K562 (cell line): ENCODE measurements around the gene PLPPR2. TPM values are rescaled to one million over a fixed set of nuclear protein-coding genes. Genes with fewer than 3 reads are reported as not detected.

ENCODE experiments used
- GABPB1 ChIP-seq: sonication (generic); formaldehyde crosslinking; IDR thresholded peaks from 2 replicates; pipeline ENCODE4 v1.8.0; 2022; ENCODE audit warnings: mild to moderate bottlenecking, missing genetic modification reagents
- KLF13 ChIP-seq: fragments of 450-650 bp; IDR thresholded peaks from 2 replicates; pipeline ENCODE4 v1.6.1; 2016; ENCODE audit warnings: missing genetic modification characterization, low read depth, mild to moderate bottlenecking, missing compliant biosample characterization, moderate library complexity, borderline replicate concordance
- NFYB ChIP-seq: IDR thresholded peaks from 2 replicates; pipeline ENCODE4 v1.6.1; 2011; ENCODE audit warnings: mild to moderate bottlenecking, moderate library complexity; ENCODE audit not compliant: insufficient read length; ENCODE audit errors: extremely low read depth
- PRMT5 ChIP-seq: sonication (generic); formaldehyde crosslinking; IDR thresholded peaks from 2 replicates; pipeline ENCODE4 v1.5.0; 2020; ENCODE audit warnings: missing genetic modification reagents
- PRPF4 ChIP-seq: fragments of 200-400 bp; formaldehyde crosslinking; IDR thresholded peaks from one replicate; pipeline ENCODE4 v1.6.1; 2017; ENCODE audit warnings: low read length, low read depth, mild to moderate bottlenecking; ENCODE audit not compliant: insufficient read depth, poor library complexity, severe bottlenecking
- SNIP1 ChIP-seq: fragments of 450-650 bp; IDR thresholded peaks from 2 replicates; pipeline ENCODE4 v1.7.1; 2017; ENCODE audit warnings: low read depth, mild to moderate bottlenecking
- TCF7L2 ChIP-seq: fragments of 150-350 bp; IDR thresholded peaks from 2 replicates; pipeline ENCODE4 v1.6.1; 2016; ENCODE audit warnings: low read depth, mild to moderate bottlenecking, low read length, moderate library complexity
- ZNF165 ChIP-seq: fragments of 250-450 bp; sonication (Bioruptor Pico); IDR thresholded peaks from 2 replicates; pipeline ENCODE4 v1.4.0; 2020; ENCODE audit warnings: borderline replicate concordance
- ZNF76 ChIP-seq: fragments of 250-450 bp; sonication (Bioruptor Pico); IDR thresholded peaks from 2 replicates; pipeline ENCODE4 v1.4.0; 2020; ENCODE audit warnings: mild to moderate bottlenecking, moderate library complexity, borderline replicate concordance
- polyA plus RNA-seq, 8 experiments: library from polyadenylated mRNA; depleted of rRNA in 4 of 8; stranded (reverse) in 5 of 8; unstranded in 3 of 8; fragments of >200 nt; fragmentation: Nextera tagmentation in 2 of 8; fragmentation: Illumina TruSeq in 1 of 8; extraction: Ambion mirVana in 2 of 8; extraction: Trizol in 1 of 8; gene quantifications; 2 replicates each; pipeline versions ENCODE4 v1.2.1 to v1.2.3, GENCODE V29; 2011 to 2014; ENCODE audit warnings: inconsistent platforms in 1 of 8, missing spikeins in 1 of 8
- total RNA-seq, 7 experiments: library from RNA; depleted of rRNA in 6 of 7; stranded (reverse); fragments of >200 nt in 6 of 7; fragmentation: Illumina TruSeq in 2 of 7; extraction: Trizol in 2 of 7; gene quantifications; 2 replicates each; pipeline versions ENCODE4 v1.2.1 to v1.2.3, GENCODE V29; 2011 to 2021; ENCODE audit warnings: low replicate concordance in 1 of 7
- TF ChIP-seq, protein P1 (sequence below): fragments of 250-450 bp; sonication (Bioruptor Pico); IDR thresholded peaks from 2 replicates; pipeline ENCODE4 v1.5.0; 2021
- TF ChIP-seq, protein P2 (sequence below): sonication (generic); formaldehyde crosslinking; IDR thresholded peaks from 2 replicates; pipeline ENCODE4 v1.8.0; 2022; ENCODE audit warnings: missing genetic modification reagents, mild to moderate bottlenecking, borderline replicate concordance
- TF ChIP-seq, protein P3 (sequence below): fragments of 250-450 bp; sonication (Bioruptor Pico); IDR thresholded peaks from 2 replicates; pipeline ENCODE4 v1.8.0; 2021; ENCODE audit warnings: mild to moderate bottlenecking, moderate library complexity
- TF ChIP-seq, protein P4 (sequence below): fragments of 250-450 bp; sonication (Bioruptor Pico); IDR thresholded peaks from 2 replicates; pipeline ENCODE4 v1.5.0; 2021; ENCODE audit warnings: mild to moderate bottlenecking, moderate library complexity
- TF ChIP-seq, protein P5 (sequence below): IDR thresholded peaks from 2 replicates; pipeline ENCODE4 v1.6.1; 2014; ENCODE audit warnings: antibody characterized with exemption
- TF ChIP-seq, protein P6 (sequence below): fragments of 250-450 bp; sonication (Bioruptor Pico); IDR thresholded peaks from 2 replicates; pipeline ENCODE4 v1.5.0; 2020; ENCODE audit warnings: mild to moderate bottlenecking

PLPPR2 gene
- total and polyA plus RNA-seq, 9 of the 15 experiments (the other 6 are each of a cell fraction or from before 2014, with no cell fraction given) = 0.49 to 15.9 (median 3.4) TPM

DNA sequence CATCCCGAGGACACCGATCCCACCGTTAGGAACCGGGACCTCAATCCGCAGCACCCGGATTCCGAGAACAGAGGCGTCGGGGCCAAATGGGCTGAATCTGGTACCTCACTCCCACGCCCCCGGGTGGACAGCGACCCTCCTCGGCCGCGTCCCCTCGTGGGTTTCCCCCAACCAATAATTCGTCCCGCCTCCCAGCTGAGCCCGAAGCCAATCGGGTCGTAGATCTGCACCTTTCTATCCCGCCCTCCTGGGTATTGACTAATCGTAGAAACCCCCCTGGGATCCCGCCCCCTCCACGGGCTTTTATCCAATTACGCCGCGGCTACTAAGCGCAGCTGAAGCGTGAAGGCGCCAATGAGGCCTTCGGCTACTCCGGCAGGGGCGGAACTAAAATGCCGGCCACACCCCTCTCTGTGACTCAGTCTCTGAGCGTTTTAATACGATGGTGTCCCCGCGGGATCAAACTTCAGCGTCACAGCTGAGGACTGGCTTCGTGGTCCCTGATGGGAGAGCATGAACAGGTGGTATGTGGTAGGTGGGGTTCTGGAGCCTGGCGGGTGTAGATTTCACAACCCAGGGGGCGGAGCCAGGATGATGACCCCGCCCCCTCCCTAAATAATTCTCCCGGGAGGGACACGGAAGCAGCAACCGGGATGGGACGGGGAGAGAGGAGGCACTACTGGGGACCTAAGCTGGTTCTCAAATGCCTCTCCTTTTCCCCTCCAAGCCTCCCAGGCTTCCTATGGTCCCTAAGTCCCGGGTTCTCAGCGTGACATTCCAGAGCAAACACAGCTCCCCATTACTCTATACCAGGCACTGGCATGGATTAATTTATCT is 8.9 kb upstream of the PLPPR2 start, which contains the start of the genes CCDC159 and TMEM205 (continued):
- TF ChIP-seq TCF7L2 (no peak), KLF13 (tag) (peak; percentile 67; the same call in 1 of the 2 replicates), PRPF4 (no peak), ZNF76 (CRISPR knock-in tag) (no peak), NFYB (peak; percentile 54), ZNF165 (no peak), GABPB1 (CRISPR knock-in tag) (no peak), SNIP1 (no peak), PRMT5 (CRISPR knock-in tag) (no peak)
- TF ChIP-seq, protein P1, sequence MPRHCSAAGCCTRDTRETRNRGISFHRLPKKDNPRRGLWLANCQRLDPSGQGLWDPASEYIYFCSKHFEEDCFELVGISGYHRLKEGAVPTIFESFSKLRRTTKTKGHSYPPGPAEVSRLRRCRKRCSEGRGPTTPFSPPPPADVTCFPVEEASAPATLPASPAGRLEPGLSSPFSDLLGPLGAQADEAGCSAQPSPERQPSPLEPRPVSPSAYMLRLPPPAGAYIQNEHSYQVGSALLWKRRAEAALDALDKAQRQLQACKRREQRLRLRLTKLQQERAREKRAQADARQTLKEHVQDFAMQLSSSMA = no peak; the same call in 1 of the 2 replicates
- TF ChIP-seq, protein P2, sequence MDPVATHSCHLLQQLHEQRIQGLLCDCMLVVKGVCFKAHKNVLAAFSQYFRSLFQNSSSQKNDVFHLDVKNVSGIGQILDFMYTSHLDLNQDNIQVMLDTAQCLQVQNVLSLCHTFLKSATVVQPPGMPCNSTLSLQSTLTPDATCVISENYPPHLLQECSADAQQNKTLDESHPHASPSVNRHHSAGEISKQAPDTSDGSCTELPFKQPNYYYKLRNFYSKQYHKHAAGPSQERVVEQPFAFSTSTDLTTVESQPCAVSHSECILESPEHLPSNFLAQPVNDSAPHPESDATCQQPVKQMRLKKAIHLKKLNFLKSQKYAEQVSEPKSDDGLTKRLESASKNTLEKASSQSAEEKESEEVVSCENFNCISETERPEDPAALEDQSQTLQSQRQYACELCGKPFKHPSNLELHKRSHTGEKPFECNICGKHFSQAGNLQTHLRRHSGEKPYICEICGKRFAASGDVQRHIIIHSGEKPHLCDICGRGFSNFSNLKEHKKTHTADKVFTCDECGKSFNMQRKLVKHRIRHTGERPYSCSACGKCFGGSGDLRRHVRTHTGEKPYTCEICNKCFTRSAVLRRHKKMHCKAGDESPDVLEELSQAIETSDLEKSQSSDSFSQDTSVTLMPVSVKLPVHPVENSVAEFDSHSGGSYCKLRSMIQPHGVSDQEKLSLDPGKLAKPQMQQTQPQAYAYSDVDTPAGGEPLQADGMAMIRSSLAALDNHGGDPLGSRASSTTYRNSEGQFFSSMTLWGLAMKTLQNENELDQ = no peak
- TF ChIP-seq, protein P3, sequence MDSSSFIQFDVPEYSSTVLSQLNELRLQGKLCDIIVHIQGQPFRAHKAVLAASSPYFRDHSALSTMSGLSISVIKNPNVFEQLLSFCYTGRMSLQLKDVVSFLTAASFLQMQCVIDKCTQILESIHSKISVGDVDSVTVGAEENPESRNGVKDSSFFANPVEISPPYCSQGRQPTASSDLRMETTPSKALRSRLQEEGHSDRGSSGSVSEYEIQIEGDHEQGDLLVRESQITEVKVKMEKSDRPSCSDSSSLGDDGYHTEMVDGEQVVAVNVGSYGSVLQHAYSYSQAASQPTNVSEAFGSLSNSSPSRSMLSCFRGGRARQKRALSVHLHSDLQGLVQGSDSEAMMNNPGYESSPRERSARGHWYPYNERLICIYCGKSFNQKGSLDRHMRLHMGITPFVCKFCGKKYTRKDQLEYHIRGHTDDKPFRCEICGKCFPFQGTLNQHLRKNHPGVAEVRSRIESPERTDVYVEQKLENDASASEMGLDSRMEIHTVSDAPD (CRISPR knock-in tag) = no peak
- TF ChIP-seq, protein P4, sequence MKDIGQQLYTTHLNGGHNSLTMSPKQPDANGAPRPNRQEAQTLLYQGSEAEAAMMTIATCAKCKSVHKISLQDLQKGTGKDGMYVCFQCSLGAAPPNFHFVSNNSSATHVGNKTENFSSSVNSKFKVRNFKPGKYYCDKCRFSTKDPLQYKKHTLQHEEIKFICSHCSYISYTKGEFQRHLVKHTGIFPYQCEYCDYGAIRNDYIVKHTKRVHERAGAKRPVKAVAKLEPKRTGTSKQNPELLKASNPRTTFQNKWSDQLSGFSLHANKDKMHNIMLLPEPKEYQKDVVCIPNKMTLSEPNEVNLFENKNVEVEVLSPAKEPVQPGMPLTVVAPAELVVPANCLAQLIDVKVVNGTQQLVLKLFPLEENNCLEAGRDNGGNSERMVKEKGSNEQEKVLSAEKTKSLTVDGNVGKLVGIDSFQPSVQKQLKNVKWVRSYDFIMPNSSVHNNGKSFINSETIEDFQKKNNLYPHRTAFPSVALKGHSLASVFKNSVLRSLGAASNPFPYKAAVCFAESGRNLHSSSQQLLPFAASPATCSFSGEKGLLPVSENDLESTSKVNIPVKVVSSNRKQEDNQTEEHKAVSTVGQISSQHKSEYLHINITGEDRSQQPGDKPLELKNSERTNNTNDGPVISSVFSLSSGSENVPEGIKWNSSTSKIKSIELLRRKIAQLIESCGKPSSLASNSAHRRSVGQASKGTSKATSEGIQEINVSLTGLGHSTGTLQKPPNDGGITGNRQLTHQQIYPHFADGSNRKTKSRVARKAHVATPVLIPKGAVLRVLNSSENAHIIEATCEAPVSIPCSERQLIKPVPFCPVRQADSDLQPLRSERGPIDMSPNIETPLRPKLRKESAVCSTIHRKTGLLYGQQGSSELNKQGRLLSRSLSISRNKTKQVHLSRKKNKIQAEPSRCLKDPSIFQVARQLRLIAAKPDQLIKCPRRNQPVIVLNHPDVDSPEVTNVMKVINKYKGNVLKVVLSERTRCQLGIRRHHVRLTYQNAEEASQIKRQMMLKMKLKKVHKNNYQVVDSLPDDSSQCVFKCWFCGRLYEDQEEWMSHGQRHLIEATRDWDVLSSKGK (CRISPR knock-in tag) = no peak
- TF ChIP-seq, protein P5, sequence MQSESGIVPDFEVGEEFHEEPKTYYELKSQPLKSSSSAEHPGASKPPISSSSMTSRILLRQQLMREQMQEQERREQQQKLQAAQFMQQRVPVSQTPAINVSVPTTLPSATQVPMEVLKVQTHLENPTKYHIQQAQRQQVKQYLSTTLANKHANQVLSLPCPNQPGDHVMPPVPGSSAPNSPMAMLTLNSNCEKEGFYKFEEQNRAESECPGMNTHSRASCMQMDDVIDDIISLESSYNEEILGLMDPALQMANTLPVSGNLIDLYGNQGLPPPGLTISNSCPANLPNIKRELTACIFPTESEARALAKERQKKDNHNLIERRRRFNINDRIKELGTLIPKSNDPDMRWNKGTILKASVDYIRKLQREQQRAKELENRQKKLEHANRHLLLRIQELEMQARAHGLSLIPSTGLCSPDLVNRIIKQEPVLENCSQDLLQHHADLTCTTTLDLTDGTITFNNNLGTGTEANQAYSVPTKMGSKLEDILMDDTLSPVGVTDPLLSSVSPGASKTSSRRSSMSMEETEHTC = no peak
- TF ChIP-seq, protein P6, sequence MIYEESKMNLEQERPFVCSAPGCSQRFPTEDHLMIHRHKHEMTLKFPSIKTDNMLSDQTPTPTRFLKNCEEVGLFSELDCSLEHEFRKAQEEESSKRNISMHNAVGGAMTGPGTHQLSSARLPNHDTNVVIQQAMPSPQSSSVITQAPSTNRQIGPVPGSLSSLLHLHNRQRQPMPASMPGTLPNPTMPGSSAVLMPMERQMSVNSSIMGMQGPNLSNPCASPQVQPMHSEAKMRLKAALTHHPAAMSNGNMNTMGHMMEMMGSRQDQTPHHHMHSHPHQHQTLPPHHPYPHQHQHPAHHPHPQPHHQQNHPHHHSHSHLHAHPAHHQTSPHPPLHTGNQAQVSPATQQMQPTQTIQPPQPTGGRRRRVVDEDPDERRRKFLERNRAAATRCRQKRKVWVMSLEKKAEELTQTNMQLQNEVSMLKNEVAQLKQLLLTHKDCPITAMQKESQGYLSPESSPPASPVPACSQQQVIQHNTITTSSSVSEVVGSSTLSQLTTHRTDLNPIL = no peak
